HEK293 (cell line): Measurements from ENCODE around the gene GRID2.

ENCODE experiments used
- CTCF ChIA-PET: fragments of 350-600 bp; formaldehyde crosslinking; extraction: SDS; loops from one replicate; lab custom pipeline; 2021; ENCODE audit warnings: antibody characterized with exemption; lab: Yijun Ruan, JAX
- POLR2A ChIA-PET: fragments of 300-600 bp; formaldehyde crosslinking; extraction: SDS; loops from one replicate; lab custom pipeline; 2020; ENCODE audit warnings: antibody characterized with exemption, inconsistent platforms; lab: Yijun Ruan, JAX
- H3K27ac ChIP-seq: fragments of 200-500 bp; sonication (Bioruptor generic); 2 replicates; pipeline ENCODE4 v1.5.1; 2014; ENCODE audit warnings: low read depth, low read length, control low read depth, inconsistent platforms; ENCODE audit errors: extremely low read depth
- H3K36me3 ChIP-seq, 2 experiments: fragments of 200-500 bp in 1 of 2; sonication (Bioruptor generic) in 1 of 2; 1 replicate in 1 of 2; 2 replicates in 1 of 2; pipeline ENCODE4 v1.5.1; 2014 to 2017; ENCODE audit warnings: inconsistent platforms in 2 of 2, low read length in 2 of 2; ENCODE audit not compliant: control insufficient read depth in 2 of 2, insufficient read depth in 1 of 2
- H3K4me1 ChIP-seq: fragments of 200-500 bp; sonication (Bioruptor generic); 2 replicates; pipeline ENCODE4 v1.5.1; 2014; ENCODE audit warnings: mild to moderate bottlenecking, low read length, inconsistent platforms; ENCODE audit not compliant: control insufficient read depth, insufficient read depth
- H3K4me3 ChIP-seq: 2 replicates; pipeline ENCODE4 v1.5.1; 2011; ENCODE audit warnings: low read depth, mild to moderate bottlenecking, control low read depth, low read length, moderate library complexity
- H3K9me3 ChIP-seq: fragments of 200-500 bp; sonication (Bioruptor generic); 2 replicates; pipeline ENCODE4 v1.5.1; 2014; ENCODE audit warnings: low read depth, low read length, inconsistent platforms; ENCODE audit not compliant: control insufficient read depth, insufficient read depth
- BCL11B ChIP-seq: fragments of 450-650 bp; formaldehyde crosslinking; IDR thresholded peaks from 2 replicates; pipeline ENCODE4 v1.5.1; 2016; ENCODE audit warnings: low read depth, missing biosample characterization, missing genetic modification characterization
- KLF16 ChIP-seq: fragments of 450-650 bp; formaldehyde crosslinking; IDR thresholded peaks from 2 replicates; pipeline ENCODE4 v1.5.1; 2017; ENCODE audit warnings: missing biosample characterization, missing genetic modification characterization
- ZNF114 ChIP-seq: fragments of 450-650 bp; formaldehyde crosslinking; IDR thresholded peaks from 2 replicates; pipeline ENCODE4 v1.5.0; 2017; ENCODE audit warnings: missing biosample characterization, missing genetic modification characterization
- ZNF140 ChIP-seq: fragments of 450-650 bp; formaldehyde crosslinking; IDR thresholded peaks from 2 replicates; pipeline ENCODE4 v1.5.1; 2016; ENCODE audit warnings: missing biosample characterization, missing genetic modification characterization
- ZNF335 ChIP-seq: fragments of 450-650 bp; formaldehyde crosslinking; conservative IDR thresholded peaks from 2 replicates; pipeline ENCODE4 v1.5.1; 2016; ENCODE audit warnings: missing biosample characterization, missing genetic modification characterization
- ZNF350 ChIP-seq: fragments of 450-650 bp; formaldehyde crosslinking; IDR thresholded peaks from 2 replicates; pipeline ENCODE4 v1.5.0; 2017; ENCODE audit warnings: missing biosample characterization, mild to moderate bottlenecking, missing genetic modification characterization
- ZNF354C ChIP-seq: fragments of 450-650 bp; formaldehyde crosslinking; IDR thresholded peaks from 2 replicates; pipeline ENCODE4 v1.5.1; 2016; ENCODE audit warnings: missing biosample characterization, missing genetic modification characterization, low read depth, borderline replicate concordance
- ZNF423 ChIP-seq: fragments of 450-650 bp; formaldehyde crosslinking; IDR thresholded peaks from 2 replicates; pipeline ENCODE4 v1.5.1; 2016; ENCODE audit warnings: missing biosample characterization, missing genetic modification characterization
- ZNF514 ChIP-seq: fragments of 450-650 bp; formaldehyde crosslinking; IDR thresholded peaks from 2 replicates; pipeline ENCODE4 v1.5.1; 2016; ENCODE audit warnings: missing biosample characterization, missing genetic modification characterization
- ZNF530 ChIP-seq: fragments of 450-650 bp; formaldehyde crosslinking; IDR thresholded peaks from 2 replicates; pipeline ENCODE4 v1.5.1; 2016; ENCODE audit warnings: low read depth, missing biosample characterization, missing genetic modification characterization
- ZNF549 ChIP-seq: fragments of 450-650 bp; IDR thresholded peaks from 2 replicates; pipeline ENCODE4 v1.5.1; 2018; ENCODE audit warnings: missing biosample characterization, missing genetic modification characterization, mild to moderate bottlenecking, inconsistent platforms, moderate library complexity
- TF ChIP-seq, protein P1 (sequence below): fragments of 450-650 bp; formaldehyde crosslinking; IDR thresholded peaks from 2 replicates; pipeline ENCODE4 v1.5.1; 2016; ENCODE audit warnings: missing biosample characterization, missing genetic modification characterization, borderline replicate concordance
- TF ChIP-seq, protein P2 (sequence below): fragments of 450-650 bp; formaldehyde crosslinking; IDR thresholded peaks from 2 replicates; pipeline ENCODE4 v1.5.1; 2016; ENCODE audit warnings: missing biosample characterization, missing genetic modification characterization
- TF ChIP-seq, protein P3 (sequence below): fragments of 450-650 bp; formaldehyde crosslinking; IDR thresholded peaks from 2 replicates; pipeline ENCODE4 v1.5.1; 2017; ENCODE audit warnings: missing biosample characterization, missing genetic modification characterization
- TF ChIP-seq, protein P4 (sequence below): fragments of 450-650 bp; IDR thresholded peaks from 2 replicates; pipeline ENCODE4 v1.5.1; 2018; ENCODE audit warnings: missing biosample characterization, missing genetic modification characterization
- TF ChIP-seq, protein P5 (sequence below): fragments of 450-650 bp; formaldehyde crosslinking; IDR thresholded peaks from 2 replicates; pipeline ENCODE4 v1.5.1; 2016; ENCODE audit warnings: missing biosample characterization, missing genetic modification characterization

Gene GRID2

DNA sequence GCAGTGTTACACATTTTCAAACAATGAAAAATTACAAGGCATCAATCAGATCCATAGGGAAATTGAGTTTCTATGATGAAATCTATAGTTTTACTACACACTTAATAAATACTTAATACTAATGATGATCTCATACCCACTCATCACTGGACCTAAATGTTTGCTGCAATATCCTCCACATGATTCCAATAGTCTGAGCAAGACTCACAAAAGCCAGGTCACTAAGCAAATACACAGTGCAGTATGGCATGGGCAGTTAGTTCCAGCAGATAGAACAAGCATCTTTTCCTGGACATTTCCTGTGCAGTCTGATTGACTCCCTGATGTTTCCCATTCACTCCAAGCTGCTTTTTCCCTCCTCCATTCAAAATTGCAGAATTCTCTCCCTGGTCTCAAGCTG lies 1415.8 kb downstream of the GRID2 start:
- POLR2A ChIA-PET = no interaction called here
- Histone ChIP-seq H3K9me3 (no peaks in the 10 kb centered on the region), H3K36me3 (no peaks in the 10 kb centered on the region), H3K4me3 (no peak overlapping the region), H3K27ac (no peak overlapping the region), H3K4me1 (no peaks in the 10 kb centered on the region)
- CTCF ChIA-PET = no interaction called here
- TF ChIP-seq ZNF530 (tag by site-specific recombination) (no peak), KLF16 (no peak)

DNA sequence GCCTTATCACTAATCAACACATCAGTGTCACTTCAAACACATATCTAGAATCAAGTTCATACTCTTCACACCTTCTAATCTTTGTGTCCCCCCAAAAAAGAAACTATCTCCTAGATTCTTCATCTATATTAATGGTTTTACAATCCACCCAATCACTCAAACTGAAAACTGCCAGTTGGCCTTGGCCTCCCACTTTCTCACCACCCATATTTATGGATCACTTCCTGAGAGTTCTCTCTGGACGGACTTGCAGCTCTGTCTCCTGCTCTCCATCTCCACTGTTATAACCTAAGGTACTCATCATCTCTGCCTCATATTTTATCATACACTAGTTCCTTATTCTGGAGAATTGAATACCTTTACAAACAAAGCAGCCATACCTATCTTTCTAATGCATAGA lies 1418.7 kb downstream of the GRID2 start:
- no peak overlapping the region for H3K4me3 ChIP-seq
- no peak for TF ChIP-seq ZNF335
- TF ChIP-seq, protein P1, sequence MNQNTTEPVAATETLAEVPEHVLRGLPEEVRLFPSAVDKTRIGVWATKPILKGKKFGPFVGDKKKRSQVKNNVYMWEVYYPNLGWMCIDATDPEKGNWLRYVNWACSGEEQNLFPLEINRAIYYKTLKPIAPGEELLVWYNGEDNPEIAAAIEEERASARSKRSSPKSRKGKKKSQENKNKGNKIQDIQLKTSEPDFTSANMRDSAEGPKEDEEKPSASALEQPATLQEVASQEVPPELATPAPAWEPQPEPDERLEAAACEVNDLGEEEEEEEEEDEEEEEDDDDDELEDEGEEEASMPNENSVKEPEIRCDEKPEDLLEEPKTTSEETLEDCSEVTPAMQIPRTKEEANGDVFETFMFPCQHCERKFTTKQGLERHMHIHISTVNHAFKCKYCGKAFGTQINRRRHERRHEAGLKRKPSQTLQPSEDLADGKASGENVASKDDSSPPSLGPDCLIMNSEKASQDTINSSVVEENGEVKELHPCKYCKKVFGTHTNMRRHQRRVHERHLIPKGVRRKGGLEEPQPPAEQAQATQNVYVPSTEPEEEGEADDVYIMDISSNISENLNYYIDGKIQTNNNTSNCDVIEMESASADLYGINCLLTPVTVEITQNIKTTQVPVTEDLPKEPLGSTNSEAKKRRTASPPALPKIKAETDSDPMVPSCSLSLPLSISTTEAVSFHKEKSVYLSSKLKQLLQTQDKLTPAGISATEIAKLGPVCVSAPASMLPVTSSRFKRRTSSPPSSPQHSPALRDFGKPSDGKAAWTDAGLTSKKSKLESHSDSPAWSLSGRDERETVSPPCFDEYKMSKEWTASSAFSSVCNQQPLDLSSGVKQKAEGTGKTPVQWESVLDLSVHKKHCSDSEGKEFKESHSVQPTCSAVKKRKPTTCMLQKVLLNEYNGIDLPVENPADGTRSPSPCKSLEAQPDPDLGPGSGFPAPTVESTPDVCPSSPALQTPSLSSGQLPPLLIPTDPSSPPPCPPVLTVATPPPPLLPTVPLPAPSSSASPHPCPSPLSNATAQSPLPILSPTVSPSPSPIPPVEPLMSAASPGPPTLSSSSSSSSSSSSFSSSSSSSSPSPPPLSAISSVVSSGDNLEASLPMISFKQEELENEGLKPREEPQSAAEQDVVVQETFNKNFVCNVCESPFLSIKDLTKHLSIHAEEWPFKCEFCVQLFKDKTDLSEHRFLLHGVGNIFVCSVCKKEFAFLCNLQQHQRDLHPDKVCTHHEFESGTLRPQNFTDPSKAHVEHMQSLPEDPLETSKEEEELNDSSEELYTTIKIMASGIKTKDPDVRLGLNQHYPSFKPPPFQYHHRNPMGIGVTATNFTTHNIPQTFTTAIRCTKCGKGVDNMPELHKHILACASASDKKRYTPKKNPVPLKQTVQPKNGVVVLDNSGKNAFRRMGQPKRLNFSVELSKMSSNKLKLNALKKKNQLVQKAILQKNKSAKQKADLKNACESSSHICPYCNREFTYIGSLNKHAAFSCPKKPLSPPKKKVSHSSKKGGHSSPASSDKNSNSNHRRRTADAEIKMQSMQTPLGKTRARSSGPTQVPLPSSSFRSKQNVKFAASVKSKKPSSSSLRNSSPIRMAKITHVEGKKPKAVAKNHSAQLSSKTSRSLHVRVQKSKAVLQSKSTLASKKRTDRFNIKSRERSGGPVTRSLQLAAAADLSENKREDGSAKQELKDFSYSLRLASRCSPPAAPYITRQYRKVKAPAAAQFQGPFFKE (tag by site-specific recombination) = no peak
- TF ChIP-seq, protein P2, sequence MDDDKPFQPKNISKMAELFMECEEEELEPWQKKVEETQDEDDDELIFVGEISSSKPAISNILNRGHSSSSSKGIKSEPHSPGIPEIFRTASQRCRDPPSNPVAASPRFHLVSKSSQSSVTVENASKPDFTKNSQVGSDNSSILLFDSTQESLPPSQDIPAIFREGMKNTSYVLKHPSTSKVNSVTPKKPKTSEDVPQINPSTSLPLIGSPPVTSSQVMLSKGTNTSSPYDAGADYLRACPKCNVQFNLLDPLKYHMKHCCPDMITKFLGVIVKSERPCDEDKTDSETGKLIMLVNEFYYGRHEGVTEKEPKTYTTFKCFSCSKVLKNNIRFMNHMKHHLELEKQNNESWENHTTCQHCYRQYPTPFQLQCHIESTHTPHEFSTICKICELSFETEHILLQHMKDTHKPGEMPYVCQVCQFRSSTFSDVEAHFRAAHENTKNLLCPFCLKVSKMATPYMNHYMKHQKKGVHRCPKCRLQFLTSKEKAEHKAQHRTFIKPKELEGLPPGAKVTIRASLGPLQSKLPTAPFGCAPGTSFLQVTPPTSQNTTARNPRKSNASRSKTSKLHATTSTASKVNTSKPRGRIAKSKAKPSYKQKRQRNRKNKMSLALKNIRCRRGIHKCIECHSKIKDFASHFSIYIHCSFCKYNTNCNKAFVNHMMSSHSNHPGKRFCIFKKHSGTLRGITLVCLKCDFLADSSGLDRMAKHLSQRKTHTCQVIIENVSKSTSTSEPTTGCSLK (tag by site-specific recombination) = no peak
- TF ChIP-seq, protein P3, sequence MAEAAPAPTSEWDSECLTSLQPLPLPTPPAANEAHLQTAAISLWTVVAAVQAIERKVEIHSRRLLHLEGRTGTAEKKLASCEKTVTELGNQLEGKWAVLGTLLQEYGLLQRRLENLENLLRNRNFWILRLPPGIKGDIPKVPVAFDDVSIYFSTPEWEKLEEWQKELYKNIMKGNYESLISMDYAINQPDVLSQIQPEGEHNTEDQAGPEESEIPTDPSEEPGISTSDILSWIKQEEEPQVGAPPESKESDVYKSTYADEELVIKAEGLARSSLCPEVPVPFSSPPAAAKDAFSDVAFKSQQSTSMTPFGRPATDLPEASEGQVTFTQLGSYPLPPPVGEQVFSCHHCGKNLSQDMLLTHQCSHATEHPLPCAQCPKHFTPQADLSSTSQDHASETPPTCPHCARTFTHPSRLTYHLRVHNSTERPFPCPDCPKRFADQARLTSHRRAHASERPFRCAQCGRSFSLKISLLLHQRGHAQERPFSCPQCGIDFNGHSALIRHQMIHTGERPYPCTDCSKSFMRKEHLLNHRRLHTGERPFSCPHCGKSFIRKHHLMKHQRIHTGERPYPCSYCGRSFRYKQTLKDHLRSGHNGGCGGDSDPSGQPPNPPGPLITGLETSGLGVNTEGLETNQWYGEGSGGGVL (tag by site-specific recombination) = no peak
- no peak for TF ChIP-seq BCL11B (tag by site-specific recombination)
- TF ChIP-seq ZNF140 (tag by site-specific recombination) = no peak
- TF ChIP-seq, protein P4, sequence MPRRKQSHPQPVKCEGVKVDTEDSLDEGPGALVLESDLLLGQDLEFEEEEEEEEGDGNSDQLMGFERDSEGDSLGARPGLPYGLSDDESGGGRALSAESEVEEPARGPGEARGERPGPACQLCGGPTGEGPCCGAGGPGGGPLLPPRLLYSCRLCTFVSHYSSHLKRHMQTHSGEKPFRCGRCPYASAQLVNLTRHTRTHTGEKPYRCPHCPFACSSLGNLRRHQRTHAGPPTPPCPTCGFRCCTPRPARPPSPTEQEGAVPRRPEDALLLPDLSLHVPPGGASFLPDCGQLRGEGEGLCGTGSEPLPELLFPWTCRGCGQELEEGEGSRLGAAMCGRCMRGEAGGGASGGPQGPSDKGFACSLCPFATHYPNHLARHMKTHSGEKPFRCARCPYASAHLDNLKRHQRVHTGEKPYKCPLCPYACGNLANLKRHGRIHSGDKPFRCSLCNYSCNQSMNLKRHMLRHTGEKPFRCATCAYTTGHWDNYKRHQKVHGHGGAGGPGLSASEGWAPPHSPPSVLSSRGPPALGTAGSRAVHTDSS (tag by site-specific recombination) = no peak
- TF ChIP-seq ZNF350 = no peak
- TF ChIP-seq ZNF514 (tag by site-specific recombination) = no peak
- no peak for TF ChIP-seq ZNF354C
- no peak for TF ChIP-seq ZNF549
- TF ChIP-seq, protein P5, sequence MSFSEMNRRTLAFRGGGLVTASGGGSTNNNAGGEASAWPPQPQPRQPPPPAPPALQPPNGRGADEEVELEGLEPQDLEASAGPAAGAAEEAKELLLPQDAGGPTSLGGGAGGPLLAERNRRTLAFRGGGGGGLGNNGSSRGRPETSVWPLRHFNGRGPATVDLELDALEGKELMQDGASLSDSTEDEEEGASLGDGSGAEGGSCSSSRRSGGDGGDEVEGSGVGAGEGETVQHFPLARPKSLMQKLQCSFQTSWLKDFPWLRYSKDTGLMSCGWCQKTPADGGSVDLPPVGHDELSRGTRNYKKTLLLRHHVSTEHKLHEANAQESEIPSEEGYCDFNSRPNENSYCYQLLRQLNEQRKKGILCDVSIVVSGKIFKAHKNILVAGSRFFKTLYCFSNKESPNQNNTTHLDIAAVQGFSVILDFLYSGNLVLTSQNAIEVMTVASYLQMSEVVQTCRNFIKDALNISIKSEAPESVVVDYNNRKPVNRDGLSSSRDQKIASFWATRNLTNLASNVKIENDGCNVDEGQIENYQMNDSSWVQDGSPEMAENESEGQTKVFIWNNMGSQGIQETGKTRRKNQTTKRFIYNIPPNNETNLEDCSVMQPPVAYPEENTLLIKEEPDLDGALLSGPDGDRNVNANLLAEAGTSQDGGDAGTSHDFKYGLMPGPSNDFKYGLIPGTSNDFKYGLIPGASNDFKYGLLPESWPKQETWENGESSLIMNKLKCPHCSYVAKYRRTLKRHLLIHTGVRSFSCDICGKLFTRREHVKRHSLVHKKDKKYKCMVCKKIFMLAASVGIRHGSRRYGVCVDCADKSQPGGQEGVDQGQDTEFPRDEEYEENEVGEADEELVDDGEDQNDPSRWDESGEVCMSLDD (tag by site-specific recombination) = no peak
- TF ChIP-seq ZNF423 (tag by site-specific recombination) = no peak
- no peak for TF ChIP-seq ZNF114 (tag by site-specific recombination)
- ChIA-PET POLR2A (no interaction called here), CTCF (no interaction called here)
- H3K4me1 ChIP-seq = no peaks in the 10 kb centered on the region
- H3K9me3 ChIP-seq = no peaks in the 10 kb centered on the region
- H3K27ac ChIP-seq = no peak overlapping the region
- no peaks in the 10 kb centered on the region for H3K36me3 ChIP-seq
